Activated B cell treated with CpG ODN at 0.5 μM for 24 hours (primary cell): Measurements from ENCODE around the gene MYBPC1. TPM values are rescaled to one million over a fixed set of nuclear protein-coding genes. Genes with fewer than 3 reads are reported as not detected.

ENCODE experiments used
- ATAC-seq: fragments of 200-7000 bp; cut with Tn5 transposase; one replicate; pipeline ENCODE4 v1.10.0; 2021; ENCODE audit warnings: low read depth, mild to moderate bottlenecking, moderate library complexity
- CTCF ChIA-PET: fragments of 350-600 bp; sonication (Branson Sonifier 250); formaldehyde crosslinking; loops from one replicate; lab custom pipeline; 2021; ENCODE audit warnings: antibody characterized with exemption; lab: Charles Lee
- POLR2A ChIA-PET: fragments of 350-600 bp; sonication (Branson Sonifier 250); formaldehyde crosslinking; loops from one replicate; lab custom pipeline; 2021; ENCODE audit warnings: antibody characterized with exemption; lab: Charles Lee
- DNase-seq: peaks from one replicate; pipeline ENCODE4 v3.0.0; 2022
- H3K27ac Mint-ChIP-seq: one replicate; pipeline ENCODE4 v1.8.0; 2020; ENCODE audit warnings: mixed read lengths
- H3K27me3 Mint-ChIP-seq: one replicate; pipeline ENCODE4 v1.8.0; 2021; ENCODE audit warnings: mixed read lengths
- H3K36me3 Mint-ChIP-seq: one replicate; pipeline ENCODE4 v1.8.0; 2021; ENCODE audit warnings: low read depth, mixed read lengths
- H3K4me1 Mint-ChIP-seq: one replicate; pipeline ENCODE4 v1.8.0; 2021; ENCODE audit warnings: mixed read lengths
- H3K4me3 Mint-ChIP-seq: one replicate; pipeline ENCODE4 v1.8.0; 2020; ENCODE audit warnings: mild to moderate bottlenecking, mixed read lengths
- H3K9me3 Mint-ChIP-seq: one replicate; pipeline ENCODE4 v1.8.0; 2020; ENCODE audit warnings: mixed read lengths
- CTCF ChIP-seq: fragments of 200-600 bp; IDR thresholded peaks from one replicate; pipeline ENCODE4 v1.8.0; 2022; ENCODE audit warnings: antibody characterized with exemption, mild to moderate bottlenecking
- intact Hi-C: fragments of 100-400 bp; cut with micrococcal nuclease; formaldehyde crosslinking; loops from one replicate; pipeline ENCODE4 v1.15.1; 2024
- total RNA-seq: library from RNA; stranded (reverse); gene quantifications from 2 replicates; pipeline ENCODE4 v1.2.3, GENCODE V29; 2022

Gene MYBPC1
- total RNA-seq, 1 donor from 2014 or later: not detected

GRCh38 chr12:101590383-101590782, 4.4 kb upstream of the MYBPC1 start:
- intact Hi-C loops: no loop called here
- Mint-ChIP-seq H3K4me3 (no peak overlapping the region), H3K27ac (no peak overlapping the region), H3K36me3 (no peaks in the 10 kb centered on the region), H3K27me3 (peaks cover 10% of the 10 kb centered on the region), H3K9me3 (no peaks in the 10 kb centered on the region), H3K4me1 (no peaks in the 10 kb centered on the region)
- ATAC-seq: no peak
- no peak for DNase-seq
- POLR2A ChIA-PET: no interaction called here
- CTCF ChIA-PET: no interaction called here
- TF ChIP-seq CTCF: no peak

GRCh38 chr12:101591781-101592180, 3.0 kb upstream of the MYBPC1 start:
- ChIA-PET CTCF (no interaction called here), POLR2A (no interaction called here)
- Mint-ChIP-seq H3K27me3 (peaks cover 10% of the 10 kb centered on the region), H3K36me3 (no peaks in the 10 kb centered on the region), H3K27ac (no peak overlapping the region), H3K9me3 (no peaks in the 10 kb centered on the region), H3K4me1 (no peaks in the 10 kb centered on the region), H3K4me3 (no peak overlapping the region)
- TF ChIP-seq CTCF: no peak
- ATAC-seq: no peak
- DNase-seq: no peak
- intact Hi-C loops: no loop called here

GRCh38 chr12:101592448-101592847, 2.3 kb upstream of the MYBPC1 start:
- no peak overlapping the region for H3K4me3 Mint-ChIP-seq
- DNase-seq: no peak
- H3K36me3 Mint-ChIP-seq: no peaks in the 10 kb centered on the region
- H3K9me3 Mint-ChIP-seq: no peaks in the 10 kb centered on the region
- no peak for TF ChIP-seq CTCF
- peaks cover 9% of the 10 kb centered on the region for H3K27me3 Mint-ChIP-seq
- H3K27ac Mint-ChIP-seq: no peak overlapping the region
- ChIA-PET POLR2A (no interaction called here), CTCF (no interaction called here)
- intact Hi-C loops: no loop called here
- ATAC-seq: no peak
- no peaks in the 10 kb centered on the region for H3K4me1 Mint-ChIP-seq

- intact Hi-C loops: no loop called here
- ATAC-seq: no peak
- ChIA-PET CTCF (no interaction called here), POLR2A (no interaction called here)
- peaks cover 4% of the 10 kb centered on the region for H3K27me3 Mint-ChIP-seq
- no peaks in the 10 kb centered on the region for H3K9me3 Mint-ChIP-seq
- no peaks in the 10 kb centered on the region for H3K4me1 Mint-ChIP-seq
- no peak for TF ChIP-seq CTCF
- H3K27ac Mint-ChIP-seq: no peak overlapping the region
- DNase-seq: no peak
- H3K4me3 Mint-ChIP-seq: no peak overlapping the region
- no peaks in the 10 kb centered on the region for H3K36me3 Mint-ChIP-seq
Observed at GRCh38 chr12:101592921-101593320, 1.9 kb upstream of the MYBPC1 start.

GRCh38 chr12:101596172-101596571, 1.4 kb downstream of the MYBPC1 start:
- Mint-ChIP-seq H3K4me1 (no peaks in the 10 kb centered on the region), H3K27me3 (no peaks in the 10 kb centered on the region), H3K36me3 (no peaks in the 10 kb centered on the region), H3K9me3 (no peaks in the 10 kb centered on the region), H3K4me3 (no peak overlapping the region), H3K27ac (no peak overlapping the region)
- no peak for TF ChIP-seq CTCF
- intact Hi-C loops: no loop called here
- DNase-seq (no peak), ATAC-seq (no peak)
- POLR2A ChIA-PET: interaction anchor here (1.1 kb wide), 1 partner anchor 39 kb away, joined by 3 read pairs; no protein-coding TSS in a partner anchor
- CTCF ChIA-PET: no interaction called here
